Fibroblast of skin of left quadriceps (primary cell): Measurements from ENCODE around the gene LRP5.
A peak's percentile ranks its signal among the peaks of the same experiment; 100 is the strongest.

Source experiments
- DNase-seq, 2 experiments: peaks; one replicate each; pipeline ENCODE4 v3.0.0-alpha.2; 2013; ENCODE audit warnings: low read depth in 2 of 2

LRP5 gene

DNA sequence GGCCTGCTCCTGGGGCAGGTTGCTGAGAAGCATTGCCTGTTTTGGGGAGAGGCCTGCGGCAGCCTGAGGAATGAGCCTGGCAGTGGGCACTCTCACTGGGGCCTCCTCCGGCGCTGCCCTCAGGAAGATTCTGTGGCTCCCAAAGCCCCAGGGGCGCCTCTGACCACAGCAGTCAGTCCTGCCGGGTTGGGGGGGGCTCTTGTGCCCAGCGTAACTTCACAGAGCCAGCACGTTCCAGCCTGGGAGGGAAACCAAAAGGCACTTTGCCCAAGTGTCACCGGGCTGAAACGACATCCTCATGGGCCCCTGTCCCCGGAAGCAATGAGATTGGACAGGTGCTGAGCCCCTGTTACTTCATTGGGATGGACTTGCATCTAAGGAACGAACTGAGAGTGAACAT lies 4.3 kb upstream of the LRP5 start:
- DNase-seq = no peak

DNA sequence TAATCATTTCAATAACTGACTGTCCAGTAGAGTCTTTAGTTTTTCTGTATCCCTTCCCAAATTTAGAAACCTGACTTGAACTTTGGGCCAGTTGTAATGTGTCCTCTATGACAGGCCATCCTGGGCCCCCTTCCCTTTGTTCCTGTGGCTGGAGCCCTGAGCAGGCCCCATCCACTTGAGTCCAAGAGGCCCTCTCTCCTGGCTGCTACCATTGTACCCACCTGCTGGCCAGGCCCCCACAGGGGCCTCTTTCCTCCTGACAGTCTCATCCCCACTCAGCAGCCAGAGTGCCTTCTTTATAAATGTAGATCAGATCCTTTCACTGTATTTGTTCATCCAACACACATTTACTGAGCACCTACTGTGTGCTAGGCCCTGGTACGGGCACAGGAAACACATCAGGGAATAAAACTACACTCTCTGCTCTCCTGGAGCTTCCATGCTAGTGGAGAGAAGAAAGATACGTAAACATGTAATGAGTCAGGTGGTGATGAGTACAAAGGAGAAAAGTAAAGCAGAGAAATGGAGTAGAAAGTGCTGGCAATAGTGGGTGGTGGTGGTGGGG lies 2.7 kb upstream of the LRP5 start:
- no peak for DNase-seq

DNA sequence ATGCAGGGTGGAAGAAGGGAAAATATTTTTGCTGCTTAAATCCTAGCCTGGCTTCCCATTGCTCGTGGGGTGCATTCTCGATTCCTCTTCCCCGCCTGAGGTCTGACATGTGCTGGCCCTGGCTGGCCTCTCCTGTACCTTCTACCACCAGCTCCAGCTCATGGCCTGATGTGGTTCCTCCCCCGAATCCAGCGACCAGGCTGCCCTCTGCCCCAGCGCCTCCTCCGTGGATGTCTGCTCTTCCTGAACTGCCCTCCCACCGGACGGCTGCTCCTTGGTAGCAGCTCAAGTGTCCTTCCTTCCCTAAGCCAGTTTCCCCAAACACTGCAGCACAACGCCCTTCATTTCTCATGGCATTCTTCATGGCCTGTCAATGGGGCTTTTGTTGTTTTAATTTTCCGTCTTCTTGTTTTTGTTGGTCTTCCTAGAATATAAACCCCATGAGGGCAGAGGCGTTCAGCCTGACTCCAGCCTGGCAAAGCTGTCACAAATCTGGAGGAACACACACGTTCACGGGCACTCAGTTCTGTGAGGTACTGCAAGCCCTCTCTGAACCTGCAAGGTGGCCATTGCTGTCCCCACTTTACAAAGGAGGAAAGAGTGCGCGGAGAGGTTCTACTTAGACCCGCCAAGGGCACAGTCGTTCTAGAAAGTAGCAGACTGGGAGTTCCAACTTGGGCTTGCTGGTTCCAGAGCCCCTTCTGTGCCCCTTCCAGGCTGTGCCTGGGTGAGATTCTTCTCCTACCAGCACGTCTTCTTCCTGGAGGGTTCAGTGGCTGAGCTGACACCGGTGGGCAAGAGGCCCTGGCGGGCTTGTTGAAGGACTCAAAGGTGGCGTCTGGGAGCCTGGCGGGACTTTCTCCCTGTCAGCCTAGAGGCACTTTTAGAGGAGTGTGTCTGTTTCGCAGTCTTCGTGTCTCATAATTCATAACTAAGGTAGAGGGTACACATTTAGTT lies 953 bp upstream of the LRP5 start:
- no peak for DNase-seq

DNA sequence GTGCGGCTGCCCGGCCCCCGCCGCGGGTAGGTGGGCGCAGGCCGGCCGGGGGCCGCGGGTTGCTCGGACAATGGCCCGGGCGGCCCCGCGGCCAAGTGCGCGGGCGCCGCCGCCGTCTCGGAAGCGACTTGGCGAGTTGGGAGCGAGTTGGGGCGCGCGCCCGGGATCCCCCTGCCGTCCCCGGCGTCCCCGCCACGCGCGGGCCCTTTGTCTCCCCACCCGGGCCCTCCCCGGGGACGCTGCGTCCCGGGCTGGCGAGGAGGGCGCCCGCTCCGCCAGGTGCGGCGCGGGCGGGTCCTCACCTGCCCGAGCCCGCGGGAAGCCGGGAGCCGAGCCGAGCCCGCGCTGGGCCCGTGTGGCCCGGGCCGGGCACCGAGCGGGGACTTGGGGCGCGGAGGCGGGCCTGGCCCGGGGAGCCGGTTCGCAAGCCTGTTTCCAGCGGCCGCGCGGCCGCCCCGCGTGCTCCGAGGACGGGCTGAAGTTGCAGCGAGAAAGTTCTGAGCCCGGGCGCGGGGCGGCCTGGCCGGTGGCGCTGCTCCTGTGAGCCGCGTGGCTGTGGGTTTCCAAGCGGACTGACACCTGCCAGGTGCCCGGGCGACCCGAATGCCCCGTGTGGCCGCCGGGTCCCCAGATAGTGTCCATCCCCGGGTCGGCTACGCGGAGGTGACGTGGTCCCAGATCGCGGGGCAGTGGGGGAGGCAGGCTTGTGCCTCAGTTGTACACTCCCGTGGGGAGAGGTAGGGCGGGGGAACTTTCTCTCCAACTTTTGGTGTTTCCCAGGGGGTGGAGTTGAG lies 586 bp downstream of the LRP5 start:
- no peak for DNase-seq

DNA sequence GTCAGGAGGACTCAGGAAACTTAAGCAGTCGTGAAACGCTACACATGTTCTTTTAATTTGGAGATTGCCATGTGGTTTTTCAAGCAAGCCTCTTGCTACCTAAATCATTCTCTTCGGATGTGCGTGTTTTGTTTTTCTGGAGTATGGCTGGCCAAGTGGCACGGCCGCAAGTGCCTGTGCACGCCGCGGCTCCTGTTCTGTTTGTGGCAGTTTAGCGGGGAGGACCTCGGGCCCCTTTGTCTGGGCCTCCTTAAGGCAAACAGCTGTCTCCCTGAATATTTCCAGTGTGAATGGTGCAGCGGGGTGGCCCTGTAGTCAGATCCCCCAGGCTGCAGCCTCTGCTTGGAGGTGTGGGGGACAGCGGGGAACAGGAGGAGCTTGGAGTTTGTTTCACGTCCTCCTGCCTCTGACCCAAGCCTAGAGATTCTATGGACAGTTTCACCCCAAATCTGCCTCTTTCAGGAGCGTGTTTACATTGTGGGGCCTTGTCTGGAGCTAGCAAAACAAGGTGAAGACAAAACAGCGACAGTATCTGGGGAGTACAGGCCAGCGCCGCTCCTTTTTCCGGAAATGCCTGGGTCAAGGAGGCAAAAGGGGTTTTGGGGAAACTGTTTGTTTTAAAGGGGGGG lies 1.3 kb downstream of the LRP5 start:
- DNase-seq = peak; percentile 31 to 32

DNA sequence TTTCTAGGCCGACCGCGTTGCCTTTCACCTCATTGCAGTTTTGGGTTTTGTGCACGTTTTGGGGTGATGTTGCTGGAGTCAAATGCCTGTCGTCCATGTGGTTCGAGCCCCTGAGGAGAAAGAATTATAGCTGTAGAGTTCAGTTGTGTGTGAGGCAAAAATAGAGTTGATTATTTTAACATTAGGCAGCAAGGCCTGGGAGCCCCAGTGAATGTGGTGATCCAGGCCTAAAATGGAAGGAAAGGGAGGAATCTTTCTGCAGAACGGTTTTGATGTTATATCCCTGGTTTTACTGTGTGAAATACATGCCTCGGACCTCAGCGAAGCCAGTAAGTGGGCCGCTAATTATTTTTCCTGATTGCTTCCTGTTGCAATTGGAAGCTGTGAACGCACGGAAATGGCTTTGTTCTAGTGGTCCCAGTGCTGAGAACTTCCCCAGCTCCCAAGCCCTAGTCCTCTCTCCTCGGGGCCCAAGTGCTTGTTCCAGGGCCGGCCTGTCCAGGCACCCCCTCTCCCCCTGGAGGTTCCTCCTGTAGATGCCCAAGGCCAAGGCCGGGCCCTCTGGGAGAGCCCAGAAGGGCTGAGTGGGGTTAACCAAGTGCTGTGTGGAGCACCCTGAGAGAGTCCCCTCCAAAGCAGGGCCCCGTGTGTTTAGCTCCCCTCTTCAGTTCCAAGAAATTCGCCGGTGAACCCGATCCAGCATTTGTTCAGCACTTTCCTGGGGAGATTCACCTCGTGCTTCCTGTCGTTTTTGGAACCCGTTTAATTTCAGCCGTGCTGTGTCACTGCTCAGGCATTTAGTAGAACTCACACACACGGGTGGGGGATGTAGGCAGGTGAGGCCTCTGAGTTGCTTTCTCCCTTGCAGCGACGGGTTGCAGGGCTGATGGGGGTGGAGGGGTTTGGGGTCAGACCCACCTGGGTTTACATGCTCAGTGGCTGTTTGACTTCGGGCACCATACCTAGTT lies 2.1 kb downstream of the LRP5 start:
- DNase-seq = no peak

DNA sequence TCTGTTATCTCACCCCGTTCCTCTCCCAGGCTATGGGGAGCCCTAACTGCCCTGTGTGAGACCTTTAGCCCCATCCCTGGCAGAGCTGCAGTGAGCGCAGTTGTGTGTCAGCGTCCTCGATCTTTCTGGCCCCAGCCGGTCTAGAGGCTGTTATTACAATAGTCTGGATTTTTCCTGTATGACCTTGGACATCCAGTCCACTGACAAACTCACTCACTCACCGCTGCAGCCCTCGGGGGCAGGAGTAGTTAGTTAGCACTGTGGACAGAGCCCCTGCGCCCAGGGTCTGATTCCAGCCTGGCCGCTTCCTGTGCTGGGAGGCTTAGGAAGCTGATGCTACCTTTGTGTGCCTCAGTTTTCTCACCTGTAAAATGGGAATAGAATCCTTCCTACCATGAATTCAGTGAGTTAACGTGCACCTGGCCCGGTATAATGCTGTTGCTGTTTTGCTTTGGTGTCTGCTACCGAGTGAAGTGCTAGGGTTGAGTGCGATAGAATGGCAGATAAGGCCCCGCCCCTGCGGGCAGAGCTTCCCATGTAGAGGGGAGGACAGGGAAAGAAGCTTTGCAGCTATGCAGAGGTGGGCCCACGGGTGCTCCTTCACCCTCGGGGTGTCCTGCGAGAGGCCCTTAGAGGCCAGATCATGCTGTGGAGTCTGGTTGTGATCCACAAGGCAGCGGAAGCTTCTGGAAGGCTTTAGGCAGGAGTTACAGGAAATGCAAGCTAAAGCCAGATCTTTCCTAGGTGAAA lies 3.0 kb downstream of the LRP5 start:
- DNase-seq = no peak

DNA sequence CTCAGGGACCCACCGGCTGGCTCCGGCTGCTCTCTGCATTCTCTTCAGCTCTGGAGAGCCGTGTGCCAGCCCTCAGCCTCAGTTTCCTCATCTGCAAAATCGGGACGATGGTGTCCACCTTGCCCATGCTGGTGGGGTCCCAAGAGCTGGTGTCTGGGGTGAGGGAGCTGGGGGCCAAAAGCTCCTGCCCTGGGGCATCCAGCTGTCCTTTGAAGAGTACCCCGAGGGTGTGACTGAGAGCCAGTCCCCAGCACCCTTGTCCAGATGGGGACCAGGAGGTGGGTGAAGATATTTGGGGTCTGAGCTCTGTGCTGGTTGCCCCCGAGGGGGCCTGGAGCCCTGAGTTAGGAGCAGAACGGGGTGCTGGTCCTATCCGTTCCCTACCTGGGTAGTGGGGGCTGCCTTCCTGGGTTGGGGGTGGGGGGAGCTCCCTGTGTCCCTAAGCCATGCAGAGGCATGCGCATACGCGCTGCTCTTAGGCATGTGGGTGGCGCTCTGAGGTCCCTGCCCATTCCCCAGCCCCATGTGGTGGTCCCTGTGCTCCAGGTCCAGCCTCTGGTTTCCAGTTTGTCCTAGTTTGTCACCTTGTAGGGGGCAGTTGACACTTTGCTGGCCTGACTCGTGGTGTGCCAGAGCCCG lies 4.9 kb downstream of the LRP5 start:
- no peak for DNase-seq

DNA sequence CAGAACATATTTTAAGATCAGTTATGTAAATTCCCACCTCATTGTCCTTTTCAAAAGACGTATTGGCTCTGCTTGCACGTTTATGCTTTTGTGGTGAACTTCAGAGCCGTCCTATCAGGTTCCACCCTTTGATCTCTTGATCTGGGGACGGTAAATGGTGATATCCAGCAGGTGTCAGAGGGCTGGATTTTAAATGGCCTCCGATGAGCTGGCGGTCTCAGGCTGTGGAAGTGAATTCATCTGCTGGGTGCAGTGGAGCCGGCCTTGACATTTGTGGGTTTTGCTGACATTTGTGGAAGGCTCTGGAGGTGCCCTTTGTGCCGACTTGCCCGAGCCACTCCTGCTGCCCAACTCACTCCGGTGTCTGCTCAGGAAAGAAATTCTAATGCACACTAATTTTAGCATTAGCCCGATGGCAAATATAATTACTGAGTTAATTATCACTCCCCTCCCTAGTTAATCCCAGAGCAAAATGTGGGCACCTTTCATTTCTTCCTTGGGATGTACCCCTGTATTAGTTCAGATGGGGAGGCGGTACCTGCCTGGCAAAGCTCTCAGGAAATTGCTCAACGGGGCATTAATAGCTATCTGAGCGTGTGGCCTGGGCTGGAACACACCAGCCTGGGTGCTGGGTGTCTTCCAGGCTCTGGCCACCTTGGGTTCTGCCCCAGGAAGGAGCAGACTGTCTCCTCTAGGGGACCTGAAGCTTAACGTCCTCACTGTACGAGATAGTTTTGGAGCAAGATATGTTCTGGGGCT lies 9.1 kb downstream of the LRP5 start:
- DNase-seq = no peak

DNA sequence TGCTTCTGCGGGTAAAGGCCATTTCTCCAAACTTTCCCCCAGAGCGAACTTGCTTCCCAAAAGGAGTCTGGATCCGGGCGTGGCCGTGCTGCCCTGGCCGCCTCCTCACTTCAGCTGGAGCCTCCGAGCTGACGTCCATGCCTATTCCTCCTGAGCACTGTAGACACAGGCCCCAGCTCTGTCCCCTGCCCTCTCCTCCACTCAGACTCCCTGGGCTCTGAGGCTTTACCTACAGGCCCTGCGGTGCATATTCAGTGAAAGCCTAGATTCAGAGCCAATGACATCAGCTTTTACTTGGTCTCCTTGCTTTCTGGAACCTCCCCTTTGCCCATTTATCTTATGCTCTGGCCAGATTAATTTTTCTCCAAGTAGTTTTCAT lies 9.7 kb downstream of the LRP5 start:
- DNase-seq = no peak

DNA sequence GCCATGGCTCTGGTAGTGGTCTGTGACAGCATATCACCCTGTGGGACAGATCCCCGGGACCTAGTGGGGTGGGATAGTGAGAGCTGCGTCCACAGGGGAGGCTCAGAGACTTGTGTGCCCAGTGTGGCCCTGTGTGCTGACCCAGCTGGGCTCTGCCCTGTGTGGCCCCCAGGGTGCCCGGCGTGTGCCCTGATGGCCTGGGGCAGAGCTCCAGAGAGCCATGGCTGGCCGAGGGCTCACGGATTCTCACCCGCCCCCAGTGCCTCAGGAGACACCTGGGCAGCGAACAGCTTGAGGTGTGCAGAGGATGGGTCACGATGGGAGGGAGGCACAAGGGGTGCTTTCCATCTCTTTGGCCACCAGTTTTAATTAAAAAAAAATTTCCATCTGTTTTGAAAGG lies 11.8 kb downstream of the LRP5 start:
- no peak for DNase-seq

DNA sequence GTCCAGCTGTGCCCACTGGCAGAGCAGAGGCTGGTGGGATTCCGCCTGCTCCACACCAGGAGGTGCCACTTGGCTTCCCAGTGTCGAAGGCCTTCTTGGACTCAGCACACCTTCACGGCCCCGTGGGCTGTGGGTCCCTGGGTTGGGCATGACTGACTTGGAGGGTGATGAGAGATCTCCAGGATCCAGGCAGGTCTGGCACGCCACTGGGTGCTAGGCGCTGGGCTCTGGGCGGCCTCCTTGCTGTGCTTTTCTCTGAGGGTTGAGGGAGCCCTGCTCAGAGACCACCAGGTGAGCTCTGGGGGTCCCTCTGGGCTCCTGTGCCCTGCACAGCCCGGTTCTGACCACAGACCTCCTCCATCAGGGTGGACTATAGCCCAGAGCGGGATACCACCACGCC lies 12.3 kb downstream of the LRP5 start:
- no peak for DNase-seq

DNA sequence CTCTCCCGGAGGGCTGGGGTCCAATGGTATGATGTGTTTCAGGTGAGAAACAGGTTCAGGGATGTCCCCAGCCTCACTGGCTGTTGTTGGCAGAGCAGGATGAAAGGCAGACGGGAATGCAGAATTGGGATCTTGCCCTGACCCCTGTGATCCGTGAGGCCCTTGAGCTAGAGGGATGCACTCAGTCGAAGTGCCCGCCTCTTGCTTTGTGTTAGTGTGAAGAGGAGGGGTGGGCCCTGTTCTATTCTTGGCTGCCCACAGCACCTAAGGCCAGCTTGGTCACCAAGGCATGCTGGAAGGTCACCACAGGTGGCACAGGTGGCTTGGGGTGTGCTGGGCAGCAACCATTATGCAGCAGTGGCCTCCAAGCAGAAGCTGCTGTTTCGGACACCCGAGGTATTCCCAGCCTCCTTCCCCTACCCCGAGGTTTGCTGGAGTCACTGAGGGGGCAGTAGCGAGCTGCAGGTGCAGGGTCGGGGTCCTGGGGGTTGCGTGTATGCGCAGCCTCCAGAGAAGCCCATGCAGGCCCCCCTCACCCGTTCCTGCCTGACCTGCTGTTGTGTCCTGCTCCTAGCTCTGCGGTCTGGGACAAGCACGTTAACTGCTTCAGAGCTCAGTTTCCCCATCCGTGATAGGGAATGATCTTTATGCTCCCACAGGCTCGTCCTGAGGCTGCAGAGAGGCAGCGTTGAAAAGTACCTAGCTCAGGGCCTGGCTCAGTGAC lies 13.0 kb downstream of the LRP5 start:
- no peak for DNase-seq

DNA sequence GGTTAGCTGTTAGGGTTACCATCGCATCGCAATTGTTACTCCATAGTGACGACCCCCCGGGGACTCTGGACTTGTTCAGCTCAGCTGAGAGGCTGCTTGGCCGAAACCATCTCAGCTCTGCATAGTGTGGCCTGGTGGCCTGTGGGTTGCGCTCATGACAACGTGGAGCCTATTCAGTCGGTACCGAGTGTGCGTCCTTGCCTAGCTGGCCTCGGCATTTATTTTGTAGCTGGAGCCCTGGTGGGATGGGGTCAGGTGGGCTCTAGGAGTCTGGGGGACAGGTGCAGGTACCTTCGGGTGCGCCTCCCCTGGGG lies 13.5 kb downstream of the LRP5 start:
- DNase-seq = no peak

DNA sequence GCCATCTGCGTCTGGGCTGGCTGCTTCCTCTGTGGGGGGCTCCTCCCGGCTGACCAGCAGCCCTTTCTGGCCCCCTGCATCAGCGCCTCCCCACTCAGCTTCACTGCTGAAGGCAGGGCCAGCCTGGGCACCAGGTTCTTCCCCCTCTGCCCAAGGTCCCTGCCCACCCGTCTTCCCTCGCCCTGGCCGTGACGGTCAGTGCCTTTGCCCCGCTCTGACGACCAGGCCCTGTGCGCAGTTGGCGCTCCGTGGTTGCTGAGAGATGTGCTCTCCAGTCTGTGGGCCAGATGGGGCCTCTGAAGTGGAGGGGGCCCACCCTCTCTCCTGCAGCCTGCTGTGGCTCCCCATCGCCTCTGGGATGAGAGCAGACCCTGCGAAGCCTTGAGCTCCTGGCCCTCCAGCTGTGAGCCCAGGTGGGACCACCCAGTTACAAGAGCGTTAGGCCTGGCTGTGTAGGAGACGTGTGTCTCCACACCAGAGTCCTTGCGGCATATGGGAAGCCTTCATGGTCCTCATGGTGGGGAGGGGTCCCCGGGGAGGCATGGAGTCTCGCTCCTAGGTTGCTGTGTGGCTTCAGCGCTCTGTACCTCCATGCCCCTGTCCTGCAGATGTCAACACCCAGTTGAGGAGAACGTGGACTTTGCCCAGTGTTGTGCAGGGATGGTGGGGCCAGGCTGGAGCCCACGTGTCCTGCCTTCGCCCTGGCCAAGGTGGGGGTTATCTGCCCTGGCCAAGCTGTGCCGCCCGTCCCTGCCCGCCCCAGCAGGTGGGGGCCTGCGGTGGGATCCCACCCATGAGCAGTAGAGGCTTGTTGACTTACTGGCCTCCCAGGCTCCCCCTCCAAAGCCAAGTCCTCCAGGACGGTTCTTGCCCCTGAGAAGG lies 14.2 kb downstream of the LRP5 start:
- no peak for DNase-seq

DNA sequence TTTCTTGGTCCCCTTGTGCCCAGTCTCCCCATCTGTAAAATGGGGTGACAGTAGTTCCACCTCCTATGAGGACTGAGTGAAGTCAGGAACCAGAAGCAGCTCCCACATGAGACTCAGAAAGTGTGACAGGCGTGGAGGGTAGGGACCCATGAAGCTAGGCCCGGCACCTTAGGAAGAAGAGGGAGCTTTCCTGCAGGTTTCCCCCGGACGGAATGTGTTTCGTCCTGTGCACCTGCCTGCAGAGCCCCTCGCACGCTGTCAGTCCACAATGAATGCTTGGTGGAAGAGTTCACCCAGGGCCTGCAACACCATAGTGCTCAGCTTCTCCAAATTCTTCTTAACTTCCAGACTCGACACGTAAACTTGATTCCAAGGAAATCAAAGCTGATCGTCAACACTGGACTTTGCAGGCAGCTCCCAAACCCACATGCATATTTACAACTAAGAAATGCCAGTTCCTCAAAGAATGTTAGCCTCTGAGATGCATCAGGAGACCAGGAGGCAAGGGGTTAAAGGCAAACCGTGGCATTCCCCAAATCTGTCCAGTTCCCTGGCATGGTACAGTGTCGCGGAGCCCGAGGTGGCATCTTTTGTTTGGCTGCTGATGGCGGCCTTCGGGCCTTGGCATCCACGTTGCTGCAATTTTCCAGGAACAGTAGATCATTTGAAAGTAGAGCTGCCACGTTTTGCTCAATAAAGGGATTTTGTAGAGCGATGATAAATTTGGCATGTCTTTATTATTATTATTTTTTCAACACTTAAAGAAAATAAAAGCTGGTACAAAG lies 15.4 kb downstream of the LRP5 start:
- DNase-seq = no peak
